ENCODE results near the gene MATN1.

MATN1 gene

DNA sequence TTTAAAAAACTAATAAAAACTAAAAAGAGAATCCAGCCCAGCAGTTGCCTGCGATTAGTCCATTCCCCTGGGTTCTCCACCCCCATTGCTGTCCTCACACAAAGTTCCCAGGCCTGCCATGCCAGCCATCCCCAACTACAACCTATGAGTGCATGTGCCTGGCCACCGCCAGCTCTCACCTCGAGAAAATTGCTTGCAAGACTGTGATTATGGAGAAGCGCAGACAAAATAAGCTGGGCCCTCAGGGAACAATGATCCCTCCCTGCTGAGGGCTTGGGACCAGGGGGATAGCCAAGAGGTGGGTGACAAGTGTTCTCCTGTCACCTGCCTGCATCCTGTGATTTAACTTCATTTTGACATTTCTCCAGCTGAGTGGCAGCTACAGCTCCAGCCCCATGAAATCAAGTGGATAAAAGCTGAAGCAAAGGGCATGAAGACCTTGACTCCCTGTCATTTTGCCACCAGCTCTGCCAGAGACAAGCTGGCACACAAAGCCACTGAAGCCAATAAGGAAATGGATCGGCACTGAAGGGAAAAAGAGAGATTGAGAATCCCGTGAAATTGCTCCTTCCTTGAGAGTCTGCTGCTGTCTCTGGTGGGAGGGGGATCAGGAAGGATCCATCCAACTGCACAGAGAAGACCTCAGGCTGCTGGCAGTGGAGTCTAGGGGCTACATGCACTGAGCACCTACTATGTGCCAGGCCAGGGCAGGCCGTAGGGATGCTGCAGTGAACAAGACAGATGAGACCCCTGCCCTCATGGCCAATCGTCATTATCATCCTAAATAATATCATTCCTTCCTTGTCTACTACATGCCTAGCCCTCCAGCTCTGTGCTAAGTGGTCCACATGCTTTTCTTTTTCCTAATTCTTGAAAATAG, 40.7 kb downstream of the MATN1 start:
- DNase-seq (ENCODE audit: low read depth in 2 of 2), result no peak

DNA sequence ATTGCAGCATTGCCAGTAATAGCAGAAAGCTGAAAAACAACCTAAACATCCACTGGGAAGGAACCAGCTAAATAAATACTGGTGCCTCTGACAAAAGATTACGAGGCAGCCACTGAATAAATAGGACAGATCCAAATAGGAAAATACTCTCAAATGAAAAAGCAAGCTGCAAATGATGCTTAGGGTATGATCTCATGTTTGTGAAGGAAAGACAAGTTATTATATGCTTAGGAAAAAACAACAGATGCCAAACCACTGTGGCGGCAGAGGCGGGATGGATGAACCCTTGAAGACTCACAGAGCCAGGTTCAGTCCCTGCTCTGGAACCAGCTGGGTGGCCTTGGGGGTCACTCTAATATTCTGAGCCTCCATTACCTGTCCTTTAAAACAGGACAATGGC, 41.6 kb downstream of the MATN1 start:
- DNase-seq (ENCODE audit: low read depth in 2 of 2), result no peak

DNA sequence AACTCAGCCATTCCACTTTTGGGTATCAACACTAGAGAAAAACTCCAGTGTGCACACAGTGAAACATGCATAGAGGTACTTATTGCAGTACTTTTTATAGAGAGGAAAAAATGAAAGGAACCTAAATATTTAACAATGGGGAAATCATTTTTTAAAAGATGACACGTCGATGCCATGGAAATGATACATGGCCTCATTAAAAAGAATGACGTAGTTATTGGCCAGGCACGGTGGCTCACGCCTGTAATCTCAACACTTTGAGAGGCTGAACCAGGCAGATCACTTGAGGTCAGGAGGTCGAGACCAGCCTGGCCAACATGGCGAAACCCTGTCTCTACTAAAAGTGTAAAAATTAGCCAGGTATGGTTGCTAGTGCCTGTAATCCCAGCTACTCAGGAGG, 42.5 kb downstream of the MATN1 start:
- DNase-seq (ENCODE audit: low read depth in 2 of 2), result no peak

DNA sequence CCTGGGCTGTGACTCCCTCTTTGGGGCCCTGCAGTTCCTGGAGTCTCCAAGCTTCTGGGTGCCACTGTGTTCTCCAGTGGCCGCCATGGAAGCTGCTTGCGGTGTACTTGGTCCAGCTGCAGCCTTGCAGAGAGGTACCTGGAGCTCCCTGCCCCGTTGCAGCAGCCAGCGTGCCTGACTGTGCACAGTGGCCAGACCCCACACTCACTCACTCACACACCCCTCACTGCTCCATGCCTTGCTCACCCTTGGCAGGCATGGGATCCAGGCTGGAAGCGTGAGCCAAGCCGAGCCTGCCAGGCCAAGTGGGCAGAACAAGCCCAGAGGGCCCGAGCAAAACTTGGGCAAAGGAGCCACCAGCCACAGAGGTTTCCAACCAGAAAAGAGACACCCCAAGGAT, 43.0 kb downstream of the MATN1 start:
- no peak for DNase-seq (ENCODE audit: low read depth in 2 of 2)

DNA sequence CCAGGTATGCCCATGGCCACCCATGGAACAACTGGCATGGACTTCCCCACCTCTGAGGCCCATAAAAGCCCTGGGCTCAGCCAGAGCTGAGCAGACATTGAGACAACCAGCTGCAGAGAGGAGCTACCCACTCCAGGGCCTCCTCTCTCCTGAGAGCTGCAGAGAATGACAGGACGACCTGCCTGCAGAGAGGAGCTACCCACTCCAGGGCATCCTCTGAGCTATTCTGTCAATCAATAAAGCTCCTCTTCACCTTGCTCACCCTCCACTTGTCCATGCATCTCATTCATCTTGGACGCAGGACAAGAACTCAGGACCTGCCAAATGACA, 43.4 kb downstream of the MATN1 start:
- DNase-seq (ENCODE audit: low read depth in 2 of 2), result no peak

- DNase-seq (ENCODE audit: low read depth in 2 of 2), result no peak
These were observed 44.0 kb downstream of the MATN1 start for GRCh38 chr1:30679201-30679975.

DNA sequence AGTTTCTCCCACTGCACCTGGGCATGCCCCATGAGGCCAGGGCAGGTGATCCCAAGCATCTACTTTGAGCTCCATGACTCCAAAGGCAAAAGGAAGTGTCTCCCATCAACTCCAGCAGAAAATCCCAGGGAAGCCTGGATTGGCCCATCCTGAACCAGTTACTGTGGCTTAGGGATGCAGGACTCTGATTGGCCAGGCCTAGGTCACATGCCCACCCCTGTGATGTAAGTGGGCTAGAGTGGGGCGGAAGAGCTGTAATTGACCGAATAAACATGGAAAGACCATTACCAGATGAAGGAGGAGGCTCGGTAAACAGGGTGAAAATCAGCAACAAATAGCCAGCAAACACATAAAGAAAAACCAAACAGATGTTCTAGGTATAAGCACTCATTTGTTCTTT, 45.2 kb downstream of the MATN1 start:
- DNase-seq (ENCODE audit: low read depth in 2 of 2), result no peak

- no peak for DNase-seq (ENCODE audit: low read depth in 2 of 2)
These were observed 45.9 kb downstream of the MATN1 start for GRCh38 chr1:30677471-30677870.

DNA sequence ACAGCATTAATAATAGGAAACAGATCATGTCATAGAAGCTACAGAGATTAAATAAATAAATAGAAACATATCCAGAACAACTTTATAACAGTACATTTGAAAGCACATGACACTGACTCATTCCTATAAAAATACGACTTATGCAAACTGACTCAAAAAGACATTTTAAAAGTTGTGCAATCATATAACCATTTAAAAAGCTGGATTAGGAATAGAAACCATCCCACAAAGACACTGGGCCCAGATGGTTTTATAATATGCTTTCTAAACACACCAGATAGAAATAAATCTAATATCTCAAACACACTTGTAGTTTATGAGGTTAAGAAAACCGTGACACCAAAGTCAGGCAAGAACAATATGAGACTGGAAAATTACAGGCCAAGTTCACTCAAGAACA, 47.6 kb downstream of the MATN1 start:
- DNase-seq (ENCODE audit: low read depth in 2 of 2), result no peak

DNA sequence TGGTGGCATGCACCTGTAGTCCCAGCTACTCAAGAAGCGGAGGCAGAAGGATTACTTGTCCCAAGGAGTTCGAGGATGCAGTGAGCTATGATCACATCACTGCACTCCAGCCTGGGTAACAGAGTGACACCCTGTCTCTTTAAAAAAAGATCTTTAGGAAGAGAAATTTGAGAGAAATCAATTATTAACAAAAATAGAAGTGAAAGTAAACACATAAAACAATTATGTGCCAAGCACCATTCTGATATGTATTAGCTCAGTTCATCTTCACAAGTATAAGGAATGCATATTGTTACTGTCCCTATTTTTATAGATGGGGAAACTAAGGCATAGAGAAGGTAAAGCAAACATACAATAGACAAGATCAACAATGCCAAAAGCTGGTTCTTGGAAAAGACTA, 48.1 kb downstream of the MATN1 start:
- DNase-seq (ENCODE audit: low read depth in 2 of 2), result no peak

DNA sequence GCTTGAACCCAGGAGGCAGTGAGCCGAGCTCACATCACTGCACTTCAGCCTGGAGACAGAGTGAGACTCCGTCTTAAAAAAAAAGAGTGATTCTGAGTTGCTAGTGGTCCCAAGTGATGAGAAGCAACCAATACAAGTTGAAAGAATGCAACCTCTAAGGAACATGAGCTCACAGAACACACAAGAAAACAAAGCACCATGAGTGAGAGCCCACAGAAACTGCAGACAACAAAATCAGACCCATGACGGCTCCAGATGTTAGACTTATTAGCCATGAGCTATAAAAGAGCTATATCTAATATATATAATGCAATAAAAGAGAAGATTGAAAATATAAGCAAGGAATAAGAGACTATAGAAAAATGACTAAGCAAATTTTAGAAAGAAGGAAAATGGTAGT, 50.0 kb downstream of the MATN1 start:
- no peak for DNase-seq (ENCODE audit: low read depth in 2 of 2)

GRCh38 chr1:30672661-30673060, 50.7 kb downstream of the MATN1 start:
- no peak for DNase-seq (ENCODE audit: low read depth in 2 of 2)

DNA sequence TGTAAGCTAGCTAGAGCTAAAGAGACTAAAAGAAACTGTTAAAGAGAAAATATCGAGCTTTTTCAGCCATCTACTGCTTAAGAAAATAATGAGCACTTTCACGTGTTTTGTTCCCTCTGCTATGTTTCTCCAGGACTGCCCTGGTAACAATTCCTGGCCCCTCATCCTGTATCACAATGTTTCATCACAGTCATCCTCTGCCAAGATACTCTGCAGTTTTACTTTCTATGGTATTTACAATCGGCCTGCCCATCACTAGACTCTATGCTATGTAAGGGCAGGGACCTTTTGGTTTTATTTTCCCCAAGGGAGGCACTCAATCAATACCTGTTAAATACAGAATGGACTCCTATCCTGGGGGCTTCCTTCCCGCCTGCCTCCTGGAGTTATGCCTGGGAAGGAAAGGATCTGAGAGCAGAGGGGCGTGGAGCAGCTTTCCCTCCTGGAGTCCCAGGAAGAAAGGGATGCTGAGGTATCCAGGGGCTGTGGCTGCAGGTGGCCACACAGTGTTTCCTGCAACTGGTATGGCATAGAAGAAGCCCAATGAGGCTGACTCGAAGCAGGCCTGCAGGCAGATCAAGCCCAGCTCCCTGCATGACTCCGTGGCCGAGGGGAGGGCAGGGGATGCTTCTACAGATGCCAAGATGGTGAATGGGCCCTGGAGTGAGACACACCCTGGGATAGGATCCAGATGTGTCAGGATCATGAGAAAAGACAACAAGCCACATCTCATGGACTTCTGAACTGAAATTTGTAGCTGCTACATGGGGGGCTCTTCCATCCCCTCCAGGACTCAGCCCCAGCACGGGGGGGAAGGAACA, 52.9 kb downstream of the MATN1 start:
- no peak for DNase-seq (ENCODE audit: low read depth in 2 of 2)

GRCh38 chr1:30668546-30669327, 54.6 kb downstream of the MATN1 start:
- DNase-seq (ENCODE audit: low read depth in 2 of 2), result no peak

DNA sequence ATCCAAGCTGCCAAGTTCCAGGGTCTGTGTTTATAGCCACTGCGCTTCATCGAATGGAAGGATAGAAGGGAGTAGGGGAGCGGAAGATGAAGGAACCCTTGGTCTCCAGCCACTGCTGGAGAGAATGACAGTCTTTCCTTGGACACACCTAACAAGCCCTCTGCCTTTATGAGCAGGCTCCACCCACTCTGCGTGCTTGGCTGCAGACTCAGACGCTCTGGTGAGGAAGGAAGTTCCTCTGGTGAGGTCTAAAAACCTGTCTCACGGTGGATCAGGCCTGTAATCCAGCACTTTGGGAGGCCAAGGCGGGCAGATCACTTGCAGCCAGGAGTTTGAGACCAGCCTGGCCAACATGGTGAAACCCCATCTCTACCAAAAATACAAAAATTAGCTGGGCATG, 55.4 kb downstream of the MATN1 start:
- DNase-seq (ENCODE audit: low read depth in 2 of 2), result no peak

- no peak for DNase-seq (ENCODE audit: low read depth in 2 of 2)
These were observed 56.6 kb downstream of the MATN1 start for GRCh38 chr1:30666756-30667273.

- DNase-seq (ENCODE audit: low read depth in 2 of 2), result no peak
These were observed 58.0 kb downstream of the MATN1 start for GRCh38 chr1:30665216-30666010.

DNA sequence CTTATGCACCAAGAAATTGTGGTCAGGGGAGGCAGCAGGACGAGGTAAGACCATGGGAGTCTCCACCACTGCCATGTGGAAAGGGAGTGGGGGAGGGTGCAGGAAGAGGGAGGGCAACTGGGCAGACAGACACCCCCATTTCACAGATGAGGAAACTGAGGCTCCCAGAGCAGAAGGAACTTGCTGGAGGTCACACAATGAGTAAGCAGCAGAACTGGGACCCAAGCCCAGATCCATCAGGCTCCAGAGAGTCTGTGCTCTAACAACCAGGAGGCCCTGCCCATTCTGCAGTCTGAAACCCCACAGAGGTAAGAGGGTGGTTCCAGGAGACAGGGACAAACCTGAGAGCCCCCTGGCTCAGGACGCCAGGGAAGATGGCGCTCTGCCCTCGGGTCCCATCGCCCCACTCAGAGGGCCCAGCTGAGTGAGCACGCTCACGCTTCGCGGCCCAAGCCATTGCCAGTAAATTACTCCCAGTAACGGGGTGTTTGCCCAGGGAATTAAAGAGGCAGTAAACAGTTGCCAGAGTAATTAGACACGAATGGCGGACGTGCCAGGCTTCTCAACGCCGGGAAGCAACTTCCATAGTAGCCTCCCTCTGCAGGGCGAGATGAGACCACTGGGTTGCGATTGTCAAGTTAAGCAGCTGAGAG, 59.2 kb downstream of the MATN1 start:
- no peak for DNase-seq (ENCODE audit: low read depth in 2 of 2)

DNA sequence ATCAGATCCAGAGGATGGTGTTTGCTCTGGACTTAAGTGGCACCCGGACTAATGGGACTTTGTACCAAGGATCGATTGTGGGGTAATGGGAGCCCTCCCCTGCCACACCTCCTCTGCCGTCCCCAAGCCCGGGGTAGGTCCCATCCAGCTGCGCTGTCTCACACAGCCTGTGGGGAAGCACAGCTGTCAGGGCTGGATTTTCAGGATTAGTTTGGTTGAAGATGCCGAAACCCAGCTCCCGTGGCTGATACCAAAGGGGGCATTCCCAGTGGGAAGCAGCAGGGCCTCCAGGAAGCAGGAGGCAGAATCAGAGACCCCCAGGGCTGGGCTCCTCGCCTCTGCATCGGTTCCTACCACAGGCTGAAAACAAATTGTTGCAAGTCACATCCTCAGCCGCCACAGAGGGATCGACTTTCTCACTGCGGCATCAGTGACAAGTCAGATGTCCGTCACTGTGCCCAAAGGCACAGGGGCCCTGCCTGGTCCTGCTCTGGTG, 59.7 kb downstream of the MATN1 start:
- no peak for DNase-seq (ENCODE audit: low read depth in 2 of 2)

DNA sequence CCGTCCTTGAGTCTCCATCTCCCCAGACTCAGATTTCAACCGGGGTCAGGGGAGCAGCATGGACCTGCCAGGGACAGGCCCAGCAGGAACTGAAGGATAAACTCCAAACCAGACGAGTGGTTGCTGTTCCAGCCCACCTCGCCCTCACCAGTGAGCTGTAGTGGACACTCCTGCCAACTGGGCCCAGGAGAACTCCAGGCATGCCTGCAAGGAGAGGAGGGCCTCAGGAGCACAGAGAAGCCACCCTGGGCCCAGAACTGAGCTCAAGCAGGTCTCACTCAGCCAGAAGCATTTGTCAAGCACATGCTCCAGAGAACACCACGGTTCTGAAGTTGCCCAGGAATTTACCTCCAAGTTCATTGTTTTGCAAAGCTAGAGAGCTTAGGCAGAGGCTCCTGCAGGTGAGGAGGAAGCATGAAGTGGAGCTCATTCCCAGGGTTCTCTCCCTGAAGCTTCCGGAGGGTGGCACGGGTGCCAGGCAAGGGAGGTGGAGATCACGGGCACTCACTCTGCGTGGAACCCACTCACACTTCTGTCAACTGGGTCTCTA, 61.0 kb downstream of the MATN1 start:
- no peak for DNase-seq (ENCODE audit: low read depth in 2 of 2)
